NCI-H226 (cell line): Measurements from ENCODE around the gene TMEM91.
A peak's percentile ranks its signal among the peaks of the same experiment; 100 is the strongest.
"Not testable (repeated sequence)": the region's sequence is repeated elsewhere in the genome, so short reads cannot be mapped to it uniquely, and the experiment has no call there.

ENCODE experiments used
- DNase-seq: peaks from one replicate; pipeline ENCODE4 v3.0.0-alpha.2; 2015

The TMEM91 gene

GRCh38 chr19:41376241-41376997 lies at the start of gene TMEM91:
TMEM91 (plus strand) TSS chr19:41376533; CDS start chr19:41378310, 1,777 bp downstream.
- no peak for DNase-seq

GRCh38 chr19:41327076-41327575 lies 49.2 kb upstream of the TMEM91 start:
- DNase-seq: no peak

- peak; percentile 73 for DNase-seq
Measured at GRCh38 chr19:41327576-41328156, 48.7 kb upstream of the TMEM91 start.

GRCh38 chr19:41328157-41328841 lies 48.0 kb upstream of the TMEM91 start:
- no peak for DNase-seq

GRCh38 chr19:41328842-41329225 lies 47.5 kb upstream of the TMEM91 start:
- no peak for DNase-seq

- DNase-seq: no peak
Measured at GRCh38 chr19:41330481-41330880, 45.9 kb upstream of the TMEM91 start.

GRCh38 chr19:41330946-41331678 lies 45.2 kb upstream of the TMEM91 start:
- DNase-seq: no peak

GRCh38 chr19:41332000-41332399 lies 44.3 kb upstream of the TMEM91 start:
- DNase-seq: no peak

GRCh38 chr19:41332468-41332867 lies 43.9 kb upstream of the TMEM91 start:
- no peak for DNase-seq

GRCh38 chr19:41334793-41335192 lies 41.5 kb upstream of the TMEM91 start:
- DNase-seq: no peak

GRCh38 chr19:41335467-41335866 lies 40.9 kb upstream of the TMEM91 start:
- no peak for DNase-seq

GRCh38 chr19:41339936-41340335 lies 36.4 kb upstream of the TMEM91 start:
- peak; percentile 94 for DNase-seq

- DNase-seq: no peak
Measured at GRCh38 chr19:41341669-41342490, 34.5 kb upstream of the TMEM91 start.

GRCh38 chr19:41344162-41344561 lies 32.2 kb upstream of the TMEM91 start:
- no peak for DNase-seq

- DNase-seq: not testable (repeated sequence)
Measured at GRCh38 chr19:41346916-41347315, 29.4 kb upstream of the TMEM91 start.

- peak; percentile 24 for DNase-seq
Measured at GRCh38 chr19:41350735-41351338, 25.5 kb upstream of the TMEM91 start.

- DNase-seq: peak; percentile 70
Measured at GRCh38 chr19:41351339-41352245, 24.7 kb upstream of the TMEM91 start.

GRCh38 chr19:41352279-41352608 lies 24.1 kb upstream of the TMEM91 start:
- no peak for DNase-seq

GRCh38 chr19:41352609-41353465 lies 23.5 kb upstream of the TMEM91 start:
- peak; percentile 61 for DNase-seq
